ENCODE results near the gene NFIL3. TPM values are rescaled to one million over a fixed set of nuclear protein-coding genes. Genes with fewer than 3 reads are reported as not detected.

Gene NFIL3
- total and polyA plus RNA-seq, 2 of the 8 experiments (the other 6 are each of a cell fraction or from before 2014, with no cell fraction given) = 3.4 to 13.5 TPM

DNA sequence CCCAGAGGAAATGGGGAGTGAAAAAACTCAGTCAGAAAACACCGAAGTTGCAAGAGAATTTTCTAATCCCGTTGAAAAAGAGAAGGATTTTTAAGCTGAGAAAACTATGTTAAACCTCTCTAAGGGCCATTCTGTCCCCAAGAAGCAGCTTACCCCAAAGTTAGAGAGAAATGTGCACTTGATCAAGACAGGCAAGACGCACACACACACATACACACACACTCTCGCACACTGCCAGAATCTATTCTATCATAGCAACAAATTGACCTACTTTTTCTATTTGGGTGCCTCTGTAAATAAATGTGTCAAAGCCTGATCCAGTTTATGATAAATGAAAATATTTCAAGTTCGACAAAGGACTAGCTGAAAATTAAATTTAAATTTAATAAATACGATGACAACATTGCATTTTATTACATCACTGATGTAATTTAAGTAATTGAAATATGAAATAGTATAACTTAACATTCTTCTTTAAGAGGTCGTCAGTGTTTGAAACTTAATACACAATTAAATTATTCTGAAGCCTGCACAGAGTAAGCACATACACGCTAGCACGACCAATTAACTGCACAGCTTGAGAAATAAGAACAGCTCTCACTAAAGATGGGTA is 5.9 kb downstream of the NFIL3 start:
- no peak for DNase-seq (ENCODE audit: low read depth in 1 of 2, low spot score in 2 of 2)
- no peak overlapping the region for H3K27ac ChIP-seq (ENCODE audit: low read depth, low read length)
- no peaks in the 10 kb centered on the region for H3K9me3 ChIP-seq (ENCODE audit: insufficient read depth in 2 of 2, low read depth in 1 of 2, low read length in 1 of 2)
- H2BK20ac ChIP-seq (ENCODE audit: low read length) = no peak overlapping the region
- 89% methylated on average over 9 of the region's 9 CpGs; no CpG with 5 or more reads in 1 of the 2 experiments for WGBS, 2 experiments (ENCODE audit: extremely low coverage in 1 of 2, insufficient coverage in 1 of 2, insufficient read length in 1 of 2, insufficient replicate concordance in 2 of 2, low coverage in 1 of 2, low lambda C conversion rate in 2 of 2, missing lambda C conversion rate in 1 of 2)
- H3K27me3 ChIP-seq (replicated peaks in 1 of 4; ENCODE audit: control insufficient read depth in 3 of 4, extremely low read depth in 1 of 4, insufficient read depth in 3 of 4, low read length in 3 of 4) = peaks cover 0 to 24% (median 13%) of the 10 kb centered on the region in 4 experiments; a peak in 5 of 7 replicates
- H3K14ac ChIP-seq (ENCODE audit: insufficient read length) = no peak overlapping the region
- peaks cover 5% of the 10 kb centered on the region; the same call in 1 of the 2 replicates for H3K79me1 ChIP-seq (ENCODE audit: low read depth, low read length)
- no peak overlapping the region for H2BK120ac ChIP-seq (replicated peaks; ENCODE audit: low read depth, low read length)
- H4K91ac ChIP-seq (replicated peaks; ENCODE audit: insufficient read length, low read length) = no peak overlapping the region
- H3K23me2 ChIP-seq (ENCODE audit: low read depth, low read length) = peaks cover 3% of the 10 kb centered on the region
- H4K5ac ChIP-seq (ENCODE audit: insufficient read length, low read depth, low read length) = no peak overlapping the region
- POLR2A ChIA-PET (ENCODE audit: partially characterized antibody) = no interaction called here
- no peaks in the 10 kb centered on the region for H3K36me3 ChIP-seq (ENCODE audit: control insufficient read depth in 2 of 4, insufficient read depth in 4 of 4, low read length in 3 of 4)
- H3K18ac ChIP-seq (ENCODE audit: extremely low read depth, low read length) = no peak overlapping the region
- no peak overlapping the region for H2BK15ac ChIP-seq (ENCODE audit: low read length)
- no peak overlapping the region for H2BK12ac ChIP-seq (ENCODE audit: low read depth, low read length)
- no peak overlapping the region for H3K4me2 ChIP-seq (ENCODE audit: insufficient read depth in 1 of 2, low read depth in 2 of 2, low read length in 2 of 2)
- H3K56ac ChIP-seq (replicated peaks; ENCODE audit: insufficient read length, low read depth, low read length) = no peak overlapping the region
- peaks cover 2 to 6% (median 3%) of the 10 kb centered on the region in 4 experiments; a peak in 4 of 7 replicates for H3K4me1 ChIP-seq (replicated peaks in 1 of 4; ENCODE audit: control insufficient read depth in 3 of 4, insufficient read depth in 4 of 4, low read length in 3 of 4)
- H4K8ac ChIP-seq (ENCODE audit: extremely low read depth, insufficient read depth, low read length) = no peak overlapping the region
- no peak overlapping the region for H3K4me3 ChIP-seq (ENCODE audit: extremely low read depth in 1 of 4, insufficient read depth in 2 of 4, low read depth in 3 of 4, low read length in 4 of 4)
- no peak overlapping the region for H3K9ac ChIP-seq (replicated peaks in 1 of 4; ENCODE audit: extremely low read depth in 1 of 4, low read depth in 3 of 4, low read length in 3 of 4)
- FAIRE-seq = no peak
- H3K79me2 ChIP-seq (ENCODE audit: control insufficient read depth in 1 of 2, insufficient read depth in 2 of 2, low read length in 2 of 2) = peaks cover 0 to 72% of the 10 kb centered on the region in 2 experiments; a peak in 3 of 4 replicates
- no peak overlapping the region for H2BK5ac ChIP-seq (ENCODE audit: low read depth, low read length)
- no peak overlapping the region for H2AFZ ChIP-seq (ENCODE audit: low read length)
- H3K23ac ChIP-seq (ENCODE audit: insufficient read length) = no peak overlapping the region
- CTCF ChIA-PET (ENCODE audit: partially characterized antibody) = interaction anchor here (0.8 kb wide), 1 partner anchor 10 kb away, joined by 3 read pairs; no protein-coding TSS in a partner anchor
- TF ChIP-seq SAP30 (IDR thresholded peaks at IDR 0.05; ENCODE audit: insufficient read depth, insufficient replicate concordance, low read length) = no peak
- no peak overlapping the region for H3K4ac ChIP-seq (replicated peaks; ENCODE audit: insufficient read length, low read depth, low read length)
- no peak overlapping the region for H2AK5ac ChIP-seq (ENCODE audit: low read depth, low read length)
- peaks cover 19 to 20% of the 10 kb centered on the region in 2 experiments for H4K20me1 ChIP-seq (replicated peaks in 1 of 2; ENCODE audit: control insufficient read depth in 1 of 2, insufficient read depth in 2 of 2, low read length in 2 of 2)

Data from H1 (cell line).